Measurements from ENCODE around the gene ANKRD30B. TPM values are rescaled to one million over a fixed set of nuclear protein-coding genes. Genes with fewer than 3 reads are reported as not detected.
"Not testable (repeated sequence)": the region's sequence is repeated elsewhere in the genome, so short reads cannot be mapped to it uniquely, and the experiment has no call there.

ANKRD30B gene
- total RNA-seq (2014; rRNA removed; shearing (Covaris generic); ENCODE audit: low replicate concordance): not detected in 2 replicates

GRCh38 chr18:14747513-14748474 is at the start of gene ANKRD30B:
Gene ANKRD30B (plus strand): TSS chr18:14748172. CDS start chr18:14748420, 248 bp downstream.
- Histone ChIP-seq H4K20me1 (ENCODE audit: insufficient read depth, low read depth, low read length) (no peaks in the 10 kb centered on the region), H3K4me3 (ENCODE audit: low read length) (no peak within 1 kb of the TSS), H3K9me3 (ENCODE audit: low read length) (no peaks in the 10 kb centered on the region), H3K9me2 (replicated peaks; ENCODE audit: insufficient read depth, low read length) (no peaks in the 10 kb centered on the region), H3K27ac (ENCODE audit: low read length) (no peak within 1 kb of the TSS), H3K9ac (ENCODE audit: low read length) (no peak within 1 kb of the TSS), H3K4me1 (ENCODE audit: low read length) (no peaks in the 10 kb centered on the region), H3K4me2 (ENCODE audit: low read depth, low read length, poor library complexity, severe bottlenecking) (no peak within 1 kb of the TSS), H3K79me2 (ENCODE audit: low read length) (no peaks in the 10 kb centered on the region), H2AFZ (ENCODE audit: low read length) (no peak within 1 kb of the TSS), H3K27me3 (ENCODE audit: low read length) (no peaks in the 10 kb centered on the region), H3K36me3 (ENCODE audit: insufficient read depth, low read length) (no peaks in the 10 kb centered on the region)
- DNase-seq: no peak

GRCh38 chr18:14701286-14702040 is 46.5 kb upstream of the ANKRD30B start:
- H4K20me1 ChIP-seq (ENCODE audit: insufficient read depth, low read depth, low read length); H3K9ac ChIP-seq (ENCODE audit: low read length); H3K4me3 ChIP-seq (ENCODE audit: low read length); H3K9me2 ChIP-seq (replicated peaks; ENCODE audit: insufficient read depth, low read length); DNase-seq; H3K27ac ChIP-seq (ENCODE audit: low read length); H3K27me3 ChIP-seq (ENCODE audit: low read length); H3K4me2 ChIP-seq (ENCODE audit: low read depth, low read length, poor library complexity, severe bottlenecking); H3K79me2 ChIP-seq (ENCODE audit: low read length); H3K4me1 ChIP-seq (ENCODE audit: low read length); H2AFZ ChIP-seq (ENCODE audit: low read length); H3K36me3 ChIP-seq (ENCODE audit: insufficient read depth, low read length); H3K9me3 ChIP-seq (ENCODE audit: low read length): not testable (repeated sequence)

GRCh38 chr18:14709761-14710160 is 38.2 kb upstream of the ANKRD30B start:
- H3K27me3 ChIP-seq (ENCODE audit: low read length); H2AFZ ChIP-seq (ENCODE audit: low read length); H3K4me3 ChIP-seq (ENCODE audit: low read length); H3K36me3 ChIP-seq (ENCODE audit: insufficient read depth, low read length); DNase-seq; H3K79me2 ChIP-seq (ENCODE audit: low read length); H3K9me3 ChIP-seq (ENCODE audit: low read length); H3K4me2 ChIP-seq (ENCODE audit: low read depth, low read length, poor library complexity, severe bottlenecking); H3K27ac ChIP-seq (ENCODE audit: low read length); H4K20me1 ChIP-seq (ENCODE audit: insufficient read depth, low read depth, low read length); H3K9ac ChIP-seq (ENCODE audit: low read length); H3K9me2 ChIP-seq (replicated peaks; ENCODE audit: insufficient read depth, low read length); H3K4me1 ChIP-seq (ENCODE audit: low read length): not testable (repeated sequence)

GRCh38 chr18:14721569-14721968 is 26.4 kb upstream of the ANKRD30B start:
- H4K20me1 ChIP-seq (ENCODE audit: insufficient read depth, low read depth, low read length); H3K4me2 ChIP-seq (ENCODE audit: low read depth, low read length, poor library complexity, severe bottlenecking); DNase-seq; H3K9ac ChIP-seq (ENCODE audit: low read length); H3K36me3 ChIP-seq (ENCODE audit: insufficient read depth, low read length); H3K4me1 ChIP-seq (ENCODE audit: low read length); H3K27me3 ChIP-seq (ENCODE audit: low read length); H3K9me3 ChIP-seq (ENCODE audit: low read length); H3K4me3 ChIP-seq (ENCODE audit: low read length); H3K9me2 ChIP-seq (replicated peaks; ENCODE audit: insufficient read depth, low read length); H3K79me2 ChIP-seq (ENCODE audit: low read length); H2AFZ ChIP-seq (ENCODE audit: low read length); H3K27ac ChIP-seq (ENCODE audit: low read length): not testable (repeated sequence)

- not testable (repeated sequence) for H3K9ac ChIP-seq (ENCODE audit: low read length); H3K79me2 ChIP-seq (ENCODE audit: low read length); H4K20me1 ChIP-seq (ENCODE audit: insufficient read depth, low read depth, low read length); H3K9me2 ChIP-seq (replicated peaks; ENCODE audit: insufficient read depth, low read length); H3K4me3 ChIP-seq (ENCODE audit: low read length); DNase-seq; H3K4me2 ChIP-seq (ENCODE audit: low read depth, low read length, poor library complexity, severe bottlenecking); H3K27ac ChIP-seq (ENCODE audit: low read length); H3K4me1 ChIP-seq (ENCODE audit: low read length); H3K9me3 ChIP-seq (ENCODE audit: low read length); H3K36me3 ChIP-seq (ENCODE audit: insufficient read depth, low read length); H3K27me3 ChIP-seq (ENCODE audit: low read length); H2AFZ ChIP-seq (ENCODE audit: low read length)
These were observed 8.9 kb upstream of the ANKRD30B start for GRCh38 chr18:14739056-14739455.

GRCh38 chr18:14746897-14747296 is 1.1 kb upstream of the ANKRD30B start:
- H3K79me2 ChIP-seq (ENCODE audit: low read length): no peaks in the 10 kb centered on the region
- H4K20me1 ChIP-seq (ENCODE audit: insufficient read depth, low read depth, low read length): no peaks in the 10 kb centered on the region
- no peaks in the 10 kb centered on the region for H3K4me1 ChIP-seq (ENCODE audit: low read length)
- H3K27me3 ChIP-seq (ENCODE audit: low read length): no peaks in the 10 kb centered on the region
- no peak for DNase-seq
- H3K36me3 ChIP-seq (ENCODE audit: insufficient read depth, low read length): no peaks in the 10 kb centered on the region
- H3K9ac ChIP-seq (ENCODE audit: low read length): no peak overlapping the region
- no peak overlapping the region for H2AFZ ChIP-seq (ENCODE audit: low read length)
- no peak overlapping the region for H3K27ac ChIP-seq (ENCODE audit: low read length)
- H3K9me3 ChIP-seq (ENCODE audit: low read length): no peaks in the 10 kb centered on the region
- no peaks in the 10 kb centered on the region for H3K9me2 ChIP-seq (replicated peaks; ENCODE audit: insufficient read depth, low read length)
- no peak overlapping the region for H3K4me3 ChIP-seq (ENCODE audit: low read length)
- H3K4me2 ChIP-seq (ENCODE audit: low read depth, low read length, poor library complexity, severe bottlenecking): no peak overlapping the region

GRCh38 chr18:14748496-14748895 is 524 bp downstream of the ANKRD30B start:
- no peak overlapping the region for H3K9ac ChIP-seq (ENCODE audit: low read length)
- no peak for DNase-seq
- H3K27me3 ChIP-seq (ENCODE audit: low read length): no peaks in the 10 kb centered on the region
- H3K4me1 ChIP-seq (ENCODE audit: low read length): no peaks in the 10 kb centered on the region
- H3K27ac ChIP-seq (ENCODE audit: low read length): no peak overlapping the region
- H3K4me3 ChIP-seq (ENCODE audit: low read length): no peak overlapping the region
- H4K20me1 ChIP-seq (ENCODE audit: insufficient read depth, low read depth, low read length): no peaks in the 10 kb centered on the region
- H3K4me2 ChIP-seq (ENCODE audit: low read depth, low read length, poor library complexity, severe bottlenecking): no peak overlapping the region
- no peak overlapping the region for H2AFZ ChIP-seq (ENCODE audit: low read length)
- H3K79me2 ChIP-seq (ENCODE audit: low read length): no peaks in the 10 kb centered on the region
- H3K36me3 ChIP-seq (ENCODE audit: insufficient read depth, low read length): no peaks in the 10 kb centered on the region
- H3K9me2 ChIP-seq (replicated peaks; ENCODE audit: insufficient read depth, low read length): no peaks in the 10 kb centered on the region
- H3K9me3 ChIP-seq (ENCODE audit: low read length): no peaks in the 10 kb centered on the region

- DNase-seq; H3K27ac ChIP-seq (ENCODE audit: low read length); H3K9ac ChIP-seq (ENCODE audit: low read length); H3K79me2 ChIP-seq (ENCODE audit: low read length); H3K9me2 ChIP-seq (replicated peaks; ENCODE audit: insufficient read depth, low read length); H3K4me1 ChIP-seq (ENCODE audit: low read length); H3K36me3 ChIP-seq (ENCODE audit: insufficient read depth, low read length); H3K4me2 ChIP-seq (ENCODE audit: low read depth, low read length, poor library complexity, severe bottlenecking); H4K20me1 ChIP-seq (ENCODE audit: insufficient read depth, low read depth, low read length); H3K9me3 ChIP-seq (ENCODE audit: low read length); H3K27me3 ChIP-seq (ENCODE audit: low read length); H3K4me3 ChIP-seq (ENCODE audit: low read length); H2AFZ ChIP-seq (ENCODE audit: low read length): not testable (repeated sequence)
These were observed 15.6 kb downstream of the ANKRD30B start for GRCh38 chr18:14763566-14763965.
